GM18505 (cell line): ENCODE results near the gene BMF.

ENCODE experiments used
- ATAC-seq: cut with Tn5 transposase; IDR thresholded peaks from one replicate; pipeline ENCODE4 v1.9.1; 2021; ENCODE audit not compliant: unreplicated experiment
- POLR2A ChIP-seq: IDR thresholded peaks from 4 replicates; pipeline ENCODE4 v1.6.1; 2011; ENCODE audit warnings: borderline replicate concordance; ENCODE audit not compliant: insufficient read depth, insufficient read length; ENCODE audit errors: extremely low read depth

BMF gene

DNA sequence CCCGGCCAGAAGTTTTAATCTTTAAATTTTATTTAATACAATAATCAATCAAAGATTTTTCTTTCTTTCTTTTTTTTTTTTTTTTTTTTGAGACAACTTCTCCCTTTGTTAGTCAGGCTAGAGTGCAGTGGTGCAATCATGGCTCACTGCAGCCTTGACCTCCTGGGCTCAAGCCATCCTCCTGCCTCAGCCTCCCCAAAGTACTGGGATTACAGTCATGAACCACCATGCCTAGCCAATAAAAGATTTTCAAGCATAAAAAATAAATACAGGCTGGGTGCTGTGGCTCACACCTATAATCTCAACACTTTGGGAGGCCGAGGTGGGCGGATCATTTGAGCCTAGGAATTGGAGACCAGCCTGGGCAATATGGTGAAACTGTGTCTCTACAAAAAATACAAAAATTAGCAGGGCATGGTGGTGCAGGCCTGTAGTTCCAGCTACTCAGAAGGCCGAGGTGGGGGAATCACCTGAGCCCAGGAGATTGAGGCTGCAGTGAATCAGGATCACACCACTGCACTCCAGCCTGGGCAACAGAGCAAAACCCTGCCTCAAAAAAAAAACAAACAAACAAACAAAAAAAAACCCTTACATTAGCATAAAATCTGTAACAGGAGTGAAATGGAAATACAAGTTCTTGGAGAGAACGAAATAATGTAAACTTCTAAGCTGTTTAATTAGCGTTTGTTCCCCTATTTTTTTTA lies 40.6 kb downstream of the BMF start:
- ATAC-seq, result no peak
- TF ChIP-seq POLR2A, result no peak

- ATAC-seq, result no peak
- TF ChIP-seq POLR2A, result no peak
Measured at GRCh38 chr15:40066589-40066988, 42.1 kb downstream of the BMF start.

DNA sequence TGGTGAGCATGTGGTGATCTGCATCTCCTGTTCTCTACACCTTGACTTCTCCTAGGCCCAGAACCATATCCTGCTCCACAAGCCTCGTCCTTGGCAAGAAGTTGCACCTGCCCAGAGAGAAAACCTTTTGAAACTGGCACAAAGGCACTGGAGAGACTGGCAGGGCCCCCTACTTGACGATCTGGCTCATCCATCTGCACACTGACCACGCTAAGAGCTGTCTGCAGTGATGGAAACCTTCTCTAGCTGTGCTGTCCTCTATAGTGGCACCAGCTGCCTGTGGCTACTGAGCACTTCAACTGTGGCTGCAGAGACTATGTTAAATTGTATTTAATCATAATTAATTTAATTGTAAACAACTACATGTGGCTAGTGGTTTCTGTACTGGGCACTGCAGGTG lies 43.5 kb downstream of the BMF start:
- TF ChIP-seq POLR2A, result no peak
- no peak for ATAC-seq

DNA sequence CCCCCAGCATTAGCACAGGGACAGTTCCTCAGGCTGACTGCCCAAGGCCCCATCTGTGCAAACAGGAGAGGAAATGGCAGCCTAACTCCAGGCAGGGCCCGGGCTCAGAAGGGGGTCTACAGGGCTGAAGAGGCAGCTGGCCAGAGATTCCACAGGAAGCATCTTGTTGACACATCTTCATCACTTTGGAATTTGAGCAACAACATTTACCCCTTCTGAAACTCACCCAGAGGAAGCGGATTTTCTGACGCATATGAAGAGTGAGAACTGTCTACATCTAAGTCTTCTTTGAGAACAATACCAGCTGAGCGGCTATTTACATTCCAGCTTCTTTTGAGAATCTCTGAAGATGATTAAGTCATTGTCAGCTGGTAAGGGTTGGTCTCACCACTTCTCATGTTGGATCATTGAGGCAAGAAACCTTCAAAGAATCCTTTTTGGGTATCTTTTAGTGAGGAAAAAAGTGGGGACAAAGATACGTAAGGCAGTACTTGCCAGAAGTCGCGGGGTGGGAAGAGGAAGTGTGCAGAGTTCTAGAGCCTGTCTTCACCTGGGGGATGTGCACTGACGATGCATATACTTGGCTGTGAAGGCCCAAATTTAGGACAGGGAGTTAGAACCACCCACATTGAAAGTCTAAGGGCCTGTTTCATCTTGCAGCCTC lies 44.3 kb downstream of the BMF start:
- TF ChIP-seq POLR2A, result peak; percentile 13
- ATAC-seq, result peak; percentile 47

GRCh38 chr15:40063563-40064011 lies 45.1 kb downstream of the BMF start:
- TF ChIP-seq POLR2A, result no peak

DNA sequence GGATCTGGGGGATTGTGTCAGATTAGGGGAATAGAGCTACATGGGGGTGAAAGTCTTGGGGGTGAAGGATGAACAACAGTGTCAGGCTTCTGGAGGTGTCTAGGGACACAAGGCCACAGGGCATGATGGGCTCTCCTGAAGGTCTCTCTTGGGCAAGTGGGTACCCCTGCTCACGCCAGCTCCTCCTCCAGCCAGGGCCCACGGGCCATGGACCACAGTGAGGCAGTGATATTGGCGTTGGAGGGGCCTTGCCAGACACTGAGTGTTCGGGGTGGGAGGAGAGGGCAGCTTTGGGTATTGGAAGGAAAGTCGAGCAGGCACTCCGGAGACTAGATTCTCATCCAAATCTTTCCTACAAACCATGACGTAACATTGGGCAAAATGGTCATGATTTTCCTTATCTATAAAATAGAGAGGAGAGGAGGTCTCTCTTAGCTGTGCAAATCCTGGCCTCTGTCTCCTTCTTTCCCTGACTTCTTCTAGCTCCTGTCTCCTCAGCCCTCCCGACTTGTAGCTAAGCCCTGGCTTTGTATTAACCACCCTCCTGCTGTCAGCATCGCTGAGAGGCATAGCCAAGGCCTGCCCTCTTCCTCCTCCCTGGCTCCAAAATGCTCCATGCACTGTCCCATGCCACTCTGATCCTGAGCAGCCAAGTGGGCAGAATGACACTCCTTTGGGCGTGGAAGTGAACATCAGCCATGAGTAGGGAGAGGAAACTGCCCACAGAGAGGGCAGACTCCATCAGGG lies 45.7 kb downstream of the BMF start:
- no peak for ATAC-seq
- no peak for TF ChIP-seq POLR2A

More at GRCh38 chr15:40063563-40064011, 45.1 kb downstream of the BMF start:
- ATAC-seq, result no peak

GRCh38 chr15:40061212-40061901 lies 47.3 kb downstream of the BMF start:
- peak; percentile 34 for ATAC-seq

DNA sequence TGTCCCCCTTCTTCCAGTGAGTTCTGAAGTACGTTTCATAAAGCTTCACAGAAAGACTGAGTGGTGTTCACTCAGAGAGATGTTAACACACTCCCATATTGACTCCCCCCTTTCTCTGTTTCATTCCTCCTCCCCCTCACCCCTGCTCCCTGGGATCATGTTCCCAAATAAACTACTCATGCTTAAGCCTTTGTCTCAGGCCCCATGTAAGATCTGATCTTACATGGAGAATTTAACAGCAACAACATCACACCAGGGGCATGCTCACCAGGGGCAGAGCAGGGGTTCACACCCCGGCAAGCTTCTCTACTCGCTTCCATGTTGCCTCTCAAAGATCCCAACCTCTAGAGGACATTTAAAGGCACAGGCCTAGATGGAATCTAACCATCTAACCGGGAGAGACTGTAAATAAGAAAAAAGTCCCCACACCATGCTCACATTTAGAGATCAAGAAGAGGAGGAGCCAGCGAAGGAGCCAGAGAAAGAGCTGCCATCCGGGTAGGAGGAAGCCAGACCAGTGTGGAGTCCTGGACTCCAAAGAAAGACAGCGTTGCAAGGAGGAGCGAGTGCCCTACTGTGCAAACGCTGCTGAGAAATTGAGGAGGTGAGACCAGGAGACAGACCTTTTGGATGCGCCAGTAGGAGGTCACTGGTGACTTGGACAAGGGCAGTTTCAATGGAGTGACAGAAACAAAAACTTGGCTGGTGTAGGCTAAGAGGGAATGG lies 48.3 kb downstream of the BMF start:
- no peak for ATAC-seq
- TF ChIP-seq POLR2A, result no peak

More at GRCh38 chr15:40061212-40061901, 47.3 kb downstream of the BMF start:
- TF ChIP-seq POLR2A, result no peak

GRCh38 chr15:40059821-40060220 lies 48.9 kb downstream of the BMF start:
- no peak for ATAC-seq

GRCh38 chr15:40058476-40059140 lies 50.1 kb downstream of the BMF start:
- ATAC-seq, result no peak
- no peak for TF ChIP-seq POLR2A

More at GRCh38 chr15:40059821-40060220, 48.9 kb downstream of the BMF start:
- no peak for TF ChIP-seq POLR2A

- TF ChIP-seq POLR2A, result no peak
- no peak for ATAC-seq
Measured at GRCh38 chr15:40055576-40056293, 52.9 kb downstream of the BMF start.
